Liver (tissue), 9 donors: Measurements from ENCODE around the gene RNU6-1. TPM values are rescaled to one million over a fixed set of nuclear protein-coding genes. Genes with fewer than 3 reads are reported as not detected.

ENCODE experiments used
- DNase-seq: peaks from one replicate; pipeline ENCODE4 v3.0.0-alpha.2; 2017; ENCODE audit warnings: low spot score
- H3K27ac ChIP-seq, 2 donors: one replicate each; pipeline ENCODE4 v1.7.0; 2013; ENCODE audit warnings: inconsistent platforms in 2 of 2, low read length in 2 of 2, control low read depth in 1 of 2, low read depth in 1 of 2, mild to moderate bottlenecking in 1 of 2
- H3K27me3 ChIP-seq, 4 donors: one replicate each; pipeline versions ENCODE4 v1.6.1 to v1.7.0; 2013; ENCODE audit warnings: low read length in 3 of 4, inconsistent platforms in 1 of 4, mild to moderate bottlenecking in 1 of 4, moderate library complexity in 1 of 4; ENCODE audit not compliant: control insufficient read depth in 4 of 4, insufficient read depth in 4 of 4
- H3K36me3 ChIP-seq, 4 donors: one replicate each; pipeline versions ENCODE4 v1.6.1 to v1.7.0; 2013; ENCODE audit warnings: low read length in 3 of 4, mild to moderate bottlenecking in 3 of 4, low read depth in 1 of 4, moderate library complexity in 1 of 4; ENCODE audit not compliant: control insufficient read depth in 4 of 4, insufficient read depth in 3 of 4
- H3K4me1 ChIP-seq, 4 donors: one replicate each; pipeline versions ENCODE4 v1.6.1 to v1.7.0; 2013; ENCODE audit warnings: low read length in 3 of 4, mild to moderate bottlenecking in 3 of 4, moderate library complexity in 1 of 4; ENCODE audit not compliant: control insufficient read depth in 4 of 4, insufficient read depth in 4 of 4
- H3K4me3 ChIP-seq, 3 donors: one replicate each; pipeline versions ENCODE4 v1.6.1 to v1.7.0; 2013; ENCODE audit warnings: low read length in 3 of 3, control low read depth in 1 of 3, low read depth in 1 of 3, mild to moderate bottlenecking in 1 of 3
- H3K9ac ChIP-seq, 2 donors: one replicate each; pipeline ENCODE4 v1.7.0; 2013; ENCODE audit warnings: low read length in 2 of 2, mild to moderate bottlenecking in 2 of 2, moderate library complexity in 2 of 2, control low read depth in 1 of 2, low read depth in 1 of 2
- H3K9me3 ChIP-seq, 4 donors: one replicate each; pipeline versions ENCODE4 v1.6.1 to v1.7.0; 2013; ENCODE audit warnings: low read length in 3 of 4; ENCODE audit not compliant: control insufficient read depth in 4 of 4
- ATF3 ChIP-seq: IDR thresholded peaks from 2 replicates; pipeline ENCODE4 v1.6.1; 2016; ENCODE audit warnings: antibody characterized with exemption
- CTCF ChIP-seq: fragments of 150-350 bp; IDR thresholded peaks from 2 replicates; pipeline ENCODE4 v1.5.1; 2017; ENCODE audit warnings: improper control_type of control experiment, low read depth, low read length; ENCODE audit not compliant: missing input control
- EGR1 ChIP-seq, 2 donors: IDR thresholded peaks; 2 replicates each; pipeline ENCODE4 v1.6.1; 2016 to 2018; ENCODE audit warnings: antibody characterized with exemption in 2 of 2, low read depth in 2 of 2
- FOXA1 ChIP-seq: IDR thresholded peaks from 2 replicates; pipeline ENCODE4 v1.6.1; 2016; ENCODE audit warnings: antibody characterized with exemption
- FOXA2 ChIP-seq: IDR thresholded peaks from 2 replicates; pipeline ENCODE4 v1.6.1; 2016; ENCODE audit warnings: antibody characterized with exemption
- GABPA ChIP-seq, 2 donors: IDR thresholded peaks in 1 of 2; conservative IDR thresholded peaks in 1 of 2; 2 replicates each; pipeline ENCODE4 v1.6.1; 2016; ENCODE audit warnings: antibody characterized with exemption in 2 of 2, mild to moderate bottlenecking in 1 of 2, moderate library complexity in 1 of 2
- HNF4A ChIP-seq, 2 donors: conservative IDR thresholded peaks; 2 replicates each; pipeline ENCODE4 v1.6.1; 2016; ENCODE audit warnings: antibody characterized with exemption in 2 of 2, mild to moderate bottlenecking in 2 of 2
- HNF4G ChIP-seq: IDR thresholded peaks from 2 replicates; pipeline ENCODE4 v1.6.1; 2016; ENCODE audit warnings: antibody characterized with exemption
- JUND ChIP-seq, 2 donors: IDR thresholded peaks; 2 replicates each; pipeline ENCODE4 v1.6.1; 2016; ENCODE audit warnings: antibody characterized with exemption in 2 of 2
- MAX ChIP-seq: IDR thresholded peaks from 2 replicates; pipeline ENCODE4 v1.6.1; 2016; ENCODE audit warnings: antibody characterized with exemption
- NR2F2 ChIP-seq: IDR thresholded peaks from 2 replicates; pipeline ENCODE4 v1.6.1; 2016; ENCODE audit warnings: antibody characterized with exemption
- RAD21 ChIP-seq, 2 donors: IDR thresholded peaks; 2 replicates each; pipeline ENCODE4 v1.6.1; 2016; ENCODE audit warnings: antibody characterized with exemption in 2 of 2, mild to moderate bottlenecking in 2 of 2
- REST ChIP-seq: IDR thresholded peaks from 2 replicates; pipeline ENCODE4 v1.6.1; 2016; ENCODE audit warnings: antibody characterized with exemption, mild to moderate bottlenecking
- RXRA ChIP-seq, 2 donors: IDR thresholded peaks; 2 replicates each; pipeline ENCODE4 v1.6.1; 2017 to 2018; ENCODE audit warnings: antibody characterized with exemption in 2 of 2, mild to moderate bottlenecking in 1 of 2
- SP1 ChIP-seq: IDR thresholded peaks from 2 replicates; pipeline ENCODE4 v1.6.1; 2018; ENCODE audit warnings: antibody characterized with exemption, mild to moderate bottlenecking
- TAF1 ChIP-seq: conservative IDR thresholded peaks from 2 replicates; pipeline ENCODE4 v1.6.1; 2016; ENCODE audit warnings: antibody characterized with exemption, mild to moderate bottlenecking
- YY1 ChIP-seq: IDR thresholded peaks from 2 replicates; pipeline ENCODE4 v1.6.1; 2016; ENCODE audit warnings: antibody characterized with exemption, mild to moderate bottlenecking
- ZBTB33 ChIP-seq: IDR thresholded peaks from 2 replicates; pipeline ENCODE4 v1.6.1; 2016; ENCODE audit warnings: antibody characterized with exemption
- WGBS: extraction: QIAGEN DNeasy Blood & Tissue Kit; methylation state at CpG from one replicate; pipeline ENCODE4 v1.1.7; 2013; 5-methylcytosine and 5-hydroxymethylcytosine counted together
- polyA plus RNA-seq, 2 donors: library from polyadenylated mRNA; stranded (reverse) in 1 of 2; unstranded in 1 of 2; fragments of 200-250 nt in 1 of 2; fragments of >200 nt in 1 of 2; fragmentation: Nextera tagmentation in 1 of 2; extraction: Ambion mirVana in 1 of 2; gene quantifications; one replicate each; pipeline versions ENCODE4 v1.2.1 to v1.2.3, GENCODE V29; 2013 to 2015
- total RNA-seq, 2 donors: library from RNA; depleted of rRNA; stranded (reverse); fragments of >200 nt; gene quantifications; one replicate each; pipeline ENCODE4 v1.2.3, GENCODE V29; 2014
- donor health status: healthy.
- donor health status: healthy.
- donor health status: healthy.
- donor health status: healthy.
- donor health status: healthy.

RNU6-1 gene
- total and polyA plus RNA-seq, 4 donors = not detected

- Histone ChIP-seq H3K9me3 (no peaks in the 10 kb centered on the region), H3K9ac (no peak overlapping the region), H3K27me3 (peaks cover 3 to 13% (median 5%) of the 10 kb centered on the region in 4 donors), H3K27ac (no peak overlapping the region), H3K4me3 (peak overlapping the region in 1 of 3 donors; percentile 45), H3K4me1 (peaks cover 22 to 49% (median 42%) of the 10 kb centered on the region in 4 donors), H3K36me3 (no peaks in the 10 kb centered on the region)
- TF ChIP-seq CTCF = peak; percentile 27
- TF ChIP-seq FOXA1 = no peak
- TF ChIP-seq RAD21 (IDR thresholded peaks at IDR 0.05) = peak; percentile 62 to 63
- DNase-seq = no peak
- 1% methylated on average over 44 of the region's 44 CpGs for WGBS
These were observed 5.9 kb downstream of the RNU6-1 start for GRCh38 chr15:67833710-67834511.

GRCh38 chr15:67832897-67833709 lies 6.7 kb downstream of the RNU6-1 start:
- peak overlapping the region in 1 of 3 donors; percentile 45 for H3K4me3 ChIP-seq
- no peak overlapping the region for H3K27ac ChIP-seq
- TF ChIP-seq EGR1 (IDR thresholded peaks at IDR 0.05; ENCODE audit: low read depth in 2 of 2) (no peak), ATF3 (no peak), HNF4A (conservative IDR thresholded peaks at IDR 0.05) (no peak), HNF4G (no peak), MAX (no peak), GABPA (IDR thresholded peaks at IDR 0.05 in 1 of 2, conservative IDR thresholded peaks at IDR 0.05 in 1 of 2) (no peak), YY1 (no peak), CTCF (no peak), TAF1 (no peak), JUND (IDR thresholded peaks at IDR 0.05) (no peak), SP1 (no peak), FOXA2 (no peak), ZBTB33 (no peak), RAD21 (IDR thresholded peaks at IDR 0.05) (no peak), NR2F2 (no peak), RXRA (IDR thresholded peaks at IDR 0.05) (no peak), REST (no peak), FOXA1 (no peak)
- H3K36me3 ChIP-seq = no peaks in the 10 kb centered on the region
- 7% methylated on average over 32 of the region's 32 CpGs for WGBS
- H3K9ac ChIP-seq = no peak overlapping the region
- no peaks in the 10 kb centered on the region for H3K9me3 ChIP-seq
- DNase-seq = no peak
- H3K4me1 ChIP-seq = peaks cover 20 to 51% (median 44%) of the 10 kb centered on the region in 4 donors
- peaks cover 3 to 19% (median 5%) of the 10 kb centered on the region in 4 donors for H3K27me3 ChIP-seq
